K562 (cell line): ENCODE results near the gene TNFSF18. TPM values are rescaled to one million over a fixed set of nuclear protein-coding genes. Genes with fewer than 3 reads are reported as not detected.

Source experiments
- ATAC-seq: fragments of 200-7000 bp; cut with Tn5 transposase; 3 replicates; pipeline ENCODE4 v1.9.1; 2020; ENCODE audit warnings: moderate library complexity
- BruUV-seq: library from RNA; stranded (reverse); fragments of 400-500 nt; replicated peaks from 2 replicates; lab custom pipeline; 2021; lab: Mats Ljungman, UMichigan
- CTCF ChIA-PET: fragments of 300-600 bp; formaldehyde crosslinking; extraction: SDS; loops from one replicate; lab custom pipeline; 2021; ENCODE audit warnings: low intra/inter-chr PET ratio; lab: Yijun Ruan, JAX
- POLR2A ChIA-PET: fragments of 300-600, 350-650 bp; sonication (Branson Sonifier 250); formaldehyde crosslinking; extraction: SDS; loops from one replicate; lab custom pipeline; 2021; ENCODE audit warnings: antibody characterized with exemption, inconsistent platforms; lab: Yijun Ruan, JAX
- DNase-seq, 4 experiments: peaks; one replicate each; pipeline versions ENCODE4 v3.0.0 to v3.0.0-alpha.2; 2011 to 2018; ENCODE audit warnings: low spot score in 3 of 4, mixed read lengths in 3 of 4; ENCODE audit errors: extremely low read depth in 1 of 4
- FAIRE-seq: peaks from 2 replicates; lab custom pipeline; 2011; peaks lifted over from hg19 to GRCh38; lab: Jason Lieb, UNC
- H2AFZ ChIP-seq: 2 replicates; pipeline ENCODE4 v1.6.0; 2011; ENCODE audit warnings: low read depth, low read length, control low read depth, inconsistent platforms
- H3K27ac ChIP-seq: fragments of 200-600 bp; 3 replicates; pipeline ENCODE4 v1.8.0; 2011; ENCODE audit warnings: low read depth, mild to moderate bottlenecking, control low read depth, inconsistent platforms, low read length, moderate library complexity, mixed read lengths; ENCODE audit errors: extremely low read depth
- H3K27me3 ChIP-seq, 2 experiments: fragments of 300-600 bp in 1 of 2; 2 replicates in 1 of 2; 3 replicates in 1 of 2; pipeline versions ENCODE4 v1.6.0 to v1.8.0; 2011; ENCODE audit warnings: inconsistent platforms in 2 of 2, low read length in 2 of 2, mild to moderate bottlenecking in 1 of 2, mixed read lengths in 1 of 2, moderate library complexity in 1 of 2; ENCODE audit not compliant: control insufficient read depth in 2 of 2, insufficient read depth in 2 of 2
- H3K36me3 ChIP-seq: fragments of 300-600 bp; 3 replicates; pipeline ENCODE4 v1.8.0; 2011; ENCODE audit warnings: mild to moderate bottlenecking, low read length, inconsistent platforms; ENCODE audit not compliant: control insufficient read depth, insufficient read depth
- H3K4me1 ChIP-seq, 2 experiments: fragments of 200-600 bp in 1 of 2; replicated peaks in 1 of 2; 2 replicates in 1 of 2; 3 replicates in 1 of 2; pipeline versions ENCODE4 v1.5.1 to v1.8.0; 2011; ENCODE audit warnings: inconsistent platforms in 2 of 2, low read length in 2 of 2, mild to moderate bottlenecking in 1 of 2, mixed read lengths in 1 of 2, moderate library complexity in 1 of 2; ENCODE audit not compliant: control insufficient read depth in 2 of 2, insufficient read depth in 2 of 2
- H3K4me2 ChIP-seq: 2 replicates; pipeline ENCODE4 v1.6.1; 2011; ENCODE audit warnings: low read length, control low read depth, inconsistent platforms, mixed read lengths; ENCODE audit not compliant: insufficient read depth
- H3K4me3 ChIP-seq: fragments of 200-600 bp; sonication (generic), shearing (Covaris generic); 2 replicates; pipeline ENCODE4 v1.5.1; 2016; ENCODE audit warnings: control low read depth, inconsistent platforms
- H3K79me2 ChIP-seq: fragments of 200-600 bp; 3 replicates; pipeline ENCODE4 v1.8.0; 2011; ENCODE audit warnings: low read length, inconsistent platforms; ENCODE audit not compliant: control insufficient read depth, insufficient read depth
- H3K9ac ChIP-seq, 2 experiments: 2 replicates each; pipeline versions ENCODE4 v1.6.0 to v1.6.1; 2011; ENCODE audit warnings: low read depth in 2 of 2, low read length in 2 of 2, control low read depth in 1 of 2, inconsistent platforms in 1 of 2, mild to moderate bottlenecking in 1 of 2, mixed read lengths in 1 of 2; ENCODE audit not compliant: insufficient read depth in 1 of 2
- H3K9me1 ChIP-seq: one replicate; pipeline ENCODE4 v1.6.0; 2011; ENCODE audit warnings: inconsistent platforms, mild to moderate bottlenecking, low read length, moderate library complexity; ENCODE audit not compliant: control insufficient read depth, insufficient read depth
- H3K9me3 ChIP-seq: replicated peaks from 2 replicates; pipeline ENCODE4 v1.5.1; 2011; ENCODE audit warnings: low read depth, low read length, inconsistent platforms; ENCODE audit not compliant: control insufficient read depth, insufficient read depth
- H4K20me1 ChIP-seq: replicated peaks from 2 replicates; pipeline ENCODE4 v1.6.1; 2011; ENCODE audit warnings: low read length, inconsistent platforms, mixed read lengths; ENCODE audit not compliant: control insufficient read depth, insufficient read depth
- BRF2 ChIP-seq: IDR thresholded peaks from 3 replicates; pipeline ENCODE4 v1.6.1; 2011; ENCODE audit warnings: borderline replicate concordance, mild to moderate bottlenecking; ENCODE audit not compliant: insufficient read length, insufficient read depth
- CCAR2 ChIP-seq: fragments of 200-400 bp; formaldehyde crosslinking; IDR thresholded peaks from 2 replicates; pipeline ENCODE4 v1.6.1; 2017; ENCODE audit warnings: mild to moderate bottlenecking, low read depth, low read length
- E2F1 ChIP-seq: sonication (generic); formaldehyde crosslinking; IDR thresholded peaks from 2 replicates; pipeline ENCODE4 v1.8.1; 2023; ENCODE audit warnings: mild to moderate bottlenecking, missing genetic modification reagents, moderate library complexity
- FOSL1 ChIP-seq: fragments of 200-800 bp; sonication (Bioruptor generic); conservative IDR thresholded peaks from 2 replicates; pipeline ENCODE4 v1.6.1; 2016; ENCODE audit warnings: missing genetic modification characterization, missing compliant biosample characterization
- MCM5 ChIP-seq: fragments of 450-650 bp; IDR thresholded peaks from 2 replicates; pipeline ENCODE4 v1.6.1; 2016; ENCODE audit warnings: low read depth
- ZNF175 ChIP-seq: fragments of 200-800 bp; sonication (Bioruptor generic); IDR thresholded peaks from 2 replicates; pipeline ENCODE4 v1.6.1; 2016; ENCODE audit warnings: low read depth, mild to moderate bottlenecking, missing genetic modification characterization, missing compliant biosample characterization
- ZNF274 ChIP-seq: IDR thresholded peaks from 2 replicates; pipeline ENCODE4 v1.6.1; 2011; ENCODE audit warnings: low read depth, mild to moderate bottlenecking, low read length, moderate library complexity, borderline replicate concordance
- ZNF785 ChIP-seq: fragments of 250-450 bp; sonication (Bioruptor Pico); IDR thresholded peaks from 2 replicates; pipeline ENCODE4 v1.4.0; 2020; ENCODE audit warnings: mild to moderate bottlenecking
- ZNF830 ChIP-seq: fragments of 250-450 bp; sonication (Bioruptor Pico); IDR thresholded peaks from 2 replicates; pipeline ENCODE4 v1.5.0; 2021; ENCODE audit warnings: mild to moderate bottlenecking
- WGBS: fragments of 100-300 bp; shearing (Covaris generic); methylation state at CpG from one replicate; pipeline ENCODE4 v1.1.6; 2016; ENCODE audit warnings: low coverage, mixed read lengths; ENCODE audit not compliant: insufficient coverage; ENCODE audit errors: missing lambda C conversion rate; 5-methylcytosine and 5-hydroxymethylcytosine counted together
- in situ Hi-C: fragments of 300-500 bp; cut with MboI; formaldehyde crosslinking; loops from 4 replicates; pipeline ENCODE4 v1.15.0; 2018; ENCODE audit warnings: inconsistent platforms, mixed read lengths
- intact Hi-C: fragments of 100-400 bp; cut with micrococcal nuclease; formaldehyde crosslinking; loops from 2 replicates; pipeline ENCODE4 v1.14.2; 2022
- polyA plus RNA-seq, 8 experiments: library from polyadenylated mRNA; depleted of rRNA in 4 of 8; stranded (reverse) in 5 of 8; unstranded in 3 of 8; fragments of >200 nt; fragmentation: Nextera tagmentation in 2 of 8; fragmentation: Illumina TruSeq in 1 of 8; extraction: Ambion mirVana in 2 of 8; extraction: Trizol in 1 of 8; gene quantifications; 2 replicates each; pipeline versions ENCODE4 v1.2.1 to v1.2.3, GENCODE V29; 2011 to 2014; ENCODE audit warnings: inconsistent platforms in 1 of 8, missing spikeins in 1 of 8
- total RNA-seq, 7 experiments: library from RNA; depleted of rRNA in 6 of 7; stranded (reverse); fragments of >200 nt in 6 of 7; fragmentation: Illumina TruSeq in 2 of 7; extraction: Trizol in 2 of 7; gene quantifications; 2 replicates each; pipeline versions ENCODE4 v1.2.1 to v1.2.3, GENCODE V29; 2011 to 2021; ENCODE audit warnings: low replicate concordance in 1 of 7

TNFSF18 gene
- total and polyA plus RNA-seq, 9 of the 15 experiments (the other 6 are each of a cell fraction or from before 2014, with no cell fraction given) = not detected

GRCh38 chr1:173062150-173062938 lies 11.6 kb upstream of the TNFSF18 start:
- H2AFZ ChIP-seq = no peak overlapping the region
- TF ChIP-seq CCAR2 = no peak
- TF ChIP-seq ZNF274 = no peak
- no peak for TF ChIP-seq ZNF175 (CRISPR knock-in tag)
- no peak for TF ChIP-seq ZNF785 (CRISPR knock-in tag)
- no peak for TF ChIP-seq ZNF830
- no peak for TF ChIP-seq BRF2
- no peak for TF ChIP-seq E2F1 (CRISPR knock-in tag)
- peak; percentile 74 for TF ChIP-seq FOSL1 (tag)
- TF ChIP-seq MCM5 = no peak
- TF ChIP-seq, all 486 proteins: peak for 1
- in situ Hi-C loops = no loop called here
- CTCF ChIA-PET = no interaction called here
- intact Hi-C loops = no loop called here
- no peak overlapping the region for H3K4me2 ChIP-seq
- no peak overlapping the region for H3K9ac ChIP-seq
- DNase-seq (no peak), FAIRE-seq (no peak), ATAC-seq (no peak)
- no peak overlapping the region for H3K27ac ChIP-seq
- no peaks in the 10 kb centered on the region for H3K9me3 ChIP-seq
- H3K4me3 ChIP-seq = no peak overlapping the region
- POLR2A ChIA-PET = no interaction called here
- BruUV-seq = no TSS peak
- no peaks in the 10 kb centered on the region for H3K36me3 ChIP-seq
- no peaks in the 10 kb centered on the region for H3K4me1 ChIP-seq
- H3K27me3 ChIP-seq = no peaks in the 10 kb centered on the region
- 0% methylated on average over 1 of the region's 1 CpG for WGBS
- H3K9me1 ChIP-seq = no peaks in the 10 kb centered on the region
- no peaks in the 10 kb centered on the region for H4K20me1 ChIP-seq
- H3K79me2 ChIP-seq = no peaks in the 10 kb centered on the region
